Measurements from ENCODE around the gene MBD3.
"Not testable (repeated sequence)": the region's sequence is repeated elsewhere in the genome, so short reads cannot be mapped to it uniquely, and the experiment has no call there.

MBD3 gene

GRCh38 chr19:1568320-1569019 lies 24.2 kb downstream of the MBD3 start, which contains the start of gene MEX3D:
TSS of gene MEX3D (minus strand) at chr19:1568325. CDS start at chr19:1568058, 267 bp downstream.
- peak; percentile 80 for DNase-seq

- DNase-seq, result no peak
Measured at GRCh38 chr19:1567848-1568227, 24.8 kb downstream of the MBD3 start.

- DNase-seq, result no peak
Measured at GRCh38 chr19:1567116-1567847, 25.4 kb downstream of the MBD3 start.

- DNase-seq, result peak; percentile 82
Measured at GRCh38 chr19:1566392-1567115, 26.1 kb downstream of the MBD3 start.

- DNase-seq, result no peak
Measured at GRCh38 chr19:1563251-1563650, 29.4 kb downstream of the MBD3 start.

- DNase-seq, result no peak
Measured at GRCh38 chr19:1561236-1561842, 31.3 kb downstream of the MBD3 start.

- no peak for DNase-seq
Measured at GRCh38 chr19:1560286-1560882, 32.3 kb downstream of the MBD3 start.

- DNase-seq, result no peak
Measured at GRCh38 chr19:1558552-1558951, 34.1 kb downstream of the MBD3 start.

- DNase-seq, result no peak
Measured at GRCh38 chr19:1556390-1557070, 36.1 kb downstream of the MBD3 start.

GRCh38 chr19:1555487-1556389 lies 36.9 kb downstream of the MBD3 start:
- no peak for DNase-seq

- DNase-seq, result no peak
Measured at GRCh38 chr19:1554968-1555367, 37.7 kb downstream of the MBD3 start.

- no peak for DNase-seq
Measured at GRCh38 chr19:1553415-1553814, 39.2 kb downstream of the MBD3 start.

GRCh38 chr19:1551068-1552040 lies 41.3 kb downstream of the MBD3 start:
- DNase-seq, result no peak

GRCh38 chr19:1549332-1549945 lies 43.2 kb downstream of the MBD3 start:
- DNase-seq, result no peak

- DNase-seq, result no peak
Measured at GRCh38 chr19:1540365-1540925, 52.2 kb downstream of the MBD3 start.

GRCh38 chr19:1539749-1540148 lies 52.9 kb downstream of the MBD3 start:
- DNase-seq, result not testable (repeated sequence)

- DNase-seq, result no peak
Measured at GRCh38 chr19:1538978-1539377, 53.7 kb downstream of the MBD3 start.

GRCh38 chr19:1535699-1536098 lies 57.0 kb downstream of the MBD3 start:
- not testable (repeated sequence) for DNase-seq

- no peak for DNase-seq
Measured at GRCh38 chr19:1534972-1535371, 57.7 kb downstream of the MBD3 start.

All from COR-L47 (cell line).